ENCODE results near the gene TDRD3. TPM values are rescaled to one million over a fixed set of nuclear protein-coding genes. Genes with fewer than 3 reads are reported as not detected.

TDRD3 gene
- total and polyA plus RNA-seq, 2 experiments from 2014 or later = 13.1 to 13.3 TPM

- no peak for TF ChIP-seq CREB1 (CRISPR knock-in tag; IDR thresholded peaks at IDR 0.05; ENCODE audit: low read depth)
- TF ChIP-seq STAT1 (IDR thresholded peaks at IDR 0.05; ENCODE audit: unreplicated experiment) = no peak
- H3K4me1 ChIP-seq (ENCODE audit: insufficient read depth) = no peaks in the 10 kb centered on the region
- no peak for ATAC-seq
- no peaks in the 10 kb centered on the region for H3K36me3 ChIP-seq (ENCODE audit: insufficient read depth)
- no peaks in the 10 kb centered on the region for H3K9me2 ChIP-seq (ENCODE audit: insufficient read depth)
- no peaks in the 10 kb centered on the region for H3F3A ChIP-seq (replicated peaks; ENCODE audit: low read depth)
- H3K27ac ChIP-seq (ENCODE audit: low read depth) = no peak overlapping the region
- H2AFZ ChIP-seq = no peak overlapping the region
- Mint-ChIP-seq H3K9me3 (peaks cover 42% of the 10 kb centered on the region), H3K27me3 (ENCODE audit: insufficient read depth, low read depth, poor library complexity) (peaks cover 2% of the 10 kb centered on the region), H3K36me3 (ENCODE audit: low read depth) (peaks cover 53% of the 10 kb centered on the region), H3K4me3 (no peak overlapping the region), H3K4me1 (no peaks in the 10 kb centered on the region), H3K27ac (peak overlapping the region; percentile 79; the same call in 1 of the 2 replicates)
- H3K79me2 ChIP-seq (replicated peaks; ENCODE audit: insufficient read depth) = no peaks in the 10 kb centered on the region
- DNase-seq (ENCODE audit: low spot score) = no peak
- H3K4me2 ChIP-seq = no peak overlapping the region
- no peaks in the 10 kb centered on the region for H4K20me1 ChIP-seq (replicated peaks; ENCODE audit: insufficient read depth)
- H3K27me3 ChIP-seq (ENCODE audit: insufficient read depth) = no peaks in the 10 kb centered on the region
- H3K4me3 ChIP-seq = no peak overlapping the region
Measured at GRCh38 chr13:60482012-60482411, 85.0 kb downstream of the TDRD3 start.

DNA sequence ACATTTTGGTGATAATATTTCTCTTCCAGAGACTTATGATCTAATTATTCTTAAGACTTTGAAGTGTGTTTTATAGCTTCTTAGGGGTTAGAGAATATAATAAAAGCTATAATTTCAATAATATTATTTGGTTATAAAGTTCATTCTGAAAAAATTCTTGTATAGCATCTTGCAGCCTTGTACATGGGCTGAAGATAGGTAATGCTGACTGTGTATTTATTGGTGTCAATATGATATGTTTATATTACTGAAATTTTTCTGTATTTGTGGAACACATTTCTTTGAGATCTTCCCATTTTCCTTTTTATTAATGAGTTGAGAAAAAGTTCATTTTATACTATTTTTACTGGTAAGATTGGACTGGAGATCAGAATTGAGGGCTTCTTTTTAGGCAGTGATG, 87.8 kb downstream of the TDRD3 start:
- H3K4me1 ChIP-seq (ENCODE audit: insufficient read depth) = no peaks in the 10 kb centered on the region
- TF ChIP-seq ZNF462 (CRISPR knock-in tag; IDR thresholded peaks at IDR 0.05) = no peak
- TF ChIP-seq ZNF114 (CRISPR knock-in tag; IDR thresholded peaks at IDR 0.05) = no peak
- TF ChIP-seq POLR2AphosphoS5 (IDR thresholded peaks at IDR 0.05; ENCODE audit: low read depth) = no peak
- no peak for TF ChIP-seq EZH2phosphoT487 (IDR thresholded peaks at IDR 0.05; ENCODE audit: unreplicated experiment)
- TF ChIP-seq NANOG (IDR thresholded peaks at IDR 0.05; ENCODE audit: borderline replicate concordance) = no peak
- no peak for TF ChIP-seq ZNF331 (CRISPR knock-in tag; IDR thresholded peaks at IDR 0.05; ENCODE audit: low read depth)
- no peak for TF ChIP-seq CREB1 (CRISPR knock-in tag; IDR thresholded peaks at IDR 0.05; ENCODE audit: low read depth)
- no peak for TF ChIP-seq JUNB (IDR thresholded peaks at IDR 0.05; ENCODE audit: unreplicated experiment)
- TF ChIP-seq CTCF (conservative IDR thresholded peaks at IDR 0.05; ENCODE audit: low read depth in 2 of 2) = no peak
- H3K9me3 Mint-ChIP-seq = peaks cover 36% of the 10 kb centered on the region
- H3K4me2 ChIP-seq = no peak overlapping the region
- H3K27ac Mint-ChIP-seq = no peak overlapping the region
- H2AFZ ChIP-seq = no peak overlapping the region
- no peak for ATAC-seq
- H3K36me3 ChIP-seq (ENCODE audit: insufficient read depth) = no peaks in the 10 kb centered on the region
- H3K27me3 ChIP-seq (ENCODE audit: insufficient read depth) = no peaks in the 10 kb centered on the region
- H4K20me1 ChIP-seq (replicated peaks; ENCODE audit: insufficient read depth) = no peaks in the 10 kb centered on the region
- H3F3A ChIP-seq (replicated peaks; ENCODE audit: low read depth) = no peaks in the 10 kb centered on the region
- H3K36me3 Mint-ChIP-seq (ENCODE audit: low read depth) = peaks cover 54% of the 10 kb centered on the region
- no peak for DNase-seq (ENCODE audit: low spot score)
- no peaks in the 10 kb centered on the region for H3K4me1 Mint-ChIP-seq
- no peak overlapping the region for H3K27ac ChIP-seq (ENCODE audit: low read depth)
- no peak overlapping the region for H3K4me3 ChIP-seq
- H3K27me3 Mint-ChIP-seq (ENCODE audit: insufficient read depth, low read depth, poor library complexity) = peaks cover 2% of the 10 kb centered on the region
- H3K9me2 ChIP-seq (ENCODE audit: insufficient read depth) = no peaks in the 10 kb centered on the region
- H3K4me3 Mint-ChIP-seq = no peak overlapping the region
- H3K79me2 ChIP-seq (replicated peaks; ENCODE audit: insufficient read depth) = no peaks in the 10 kb centered on the region

Data from GM23338 (cell line).